K562 (cell line): Measurements from ENCODE around the gene CAB39. TPM values are rescaled to one million over a fixed set of nuclear protein-coding genes. Genes with fewer than 3 reads are reported as not detected.

ENCODE experiments used
- ATAC-seq: fragments of 200-7000 bp; cut with Tn5 transposase; 3 replicates; pipeline ENCODE4 v1.9.1; 2020; ENCODE audit warnings: moderate library complexity
- BruUV-seq: library from RNA; stranded (reverse); fragments of 400-500 nt; replicated peaks from 2 replicates; lab custom pipeline; 2021; lab: Mats Ljungman, UMichigan
- CTCF ChIA-PET: fragments of 300-600 bp; formaldehyde crosslinking; extraction: SDS; loops from one replicate; lab custom pipeline; 2021; ENCODE audit warnings: low intra/inter-chr PET ratio; lab: Yijun Ruan, JAX
- POLR2A ChIA-PET: fragments of 300-600, 350-650 bp; sonication (Branson Sonifier 250); formaldehyde crosslinking; extraction: SDS; loops from one replicate; lab custom pipeline; 2021; ENCODE audit warnings: antibody characterized with exemption, inconsistent platforms; lab: Yijun Ruan, JAX
- DNase-seq, 4 experiments: peaks; one replicate each; pipeline versions ENCODE4 v3.0.0 to v3.0.0-alpha.2; 2011 to 2018; ENCODE audit warnings: low spot score in 3 of 4, mixed read lengths in 3 of 4; ENCODE audit errors: extremely low read depth in 1 of 4
- FAIRE-seq: peaks from 2 replicates; lab custom pipeline; 2011; peaks lifted over from hg19 to GRCh38; lab: Jason Lieb, UNC
- H2AFZ ChIP-seq: 2 replicates; pipeline ENCODE4 v1.6.0; 2011; ENCODE audit warnings: low read depth, low read length, control low read depth, inconsistent platforms
- H3K27ac ChIP-seq: fragments of 200-600 bp; 3 replicates; pipeline ENCODE4 v1.8.0; 2011; ENCODE audit warnings: low read depth, mild to moderate bottlenecking, control low read depth, inconsistent platforms, low read length, moderate library complexity, mixed read lengths; ENCODE audit errors: extremely low read depth
- H3K27me3 ChIP-seq, 2 experiments: fragments of 300-600 bp in 1 of 2; 2 replicates in 1 of 2; 3 replicates in 1 of 2; pipeline versions ENCODE4 v1.6.0 to v1.8.0; 2011; ENCODE audit warnings: inconsistent platforms in 2 of 2, low read length in 2 of 2, mild to moderate bottlenecking in 1 of 2, mixed read lengths in 1 of 2, moderate library complexity in 1 of 2; ENCODE audit not compliant: control insufficient read depth in 2 of 2, insufficient read depth in 2 of 2
- H3K36me3 ChIP-seq: fragments of 300-600 bp; 3 replicates; pipeline ENCODE4 v1.8.0; 2011; ENCODE audit warnings: mild to moderate bottlenecking, low read length, inconsistent platforms; ENCODE audit not compliant: control insufficient read depth, insufficient read depth
- H3K4me1 ChIP-seq, 2 experiments: fragments of 200-600 bp in 1 of 2; replicated peaks in 1 of 2; 2 replicates in 1 of 2; 3 replicates in 1 of 2; pipeline versions ENCODE4 v1.5.1 to v1.8.0; 2011; ENCODE audit warnings: inconsistent platforms in 2 of 2, low read length in 2 of 2, mild to moderate bottlenecking in 1 of 2, mixed read lengths in 1 of 2, moderate library complexity in 1 of 2; ENCODE audit not compliant: control insufficient read depth in 2 of 2, insufficient read depth in 2 of 2
- H3K4me2 ChIP-seq: 2 replicates; pipeline ENCODE4 v1.6.1; 2011; ENCODE audit warnings: low read length, control low read depth, inconsistent platforms, mixed read lengths; ENCODE audit not compliant: insufficient read depth
- H3K4me3 ChIP-seq: fragments of 200-600 bp; sonication (generic), shearing (Covaris generic); 2 replicates; pipeline ENCODE4 v1.5.1; 2016; ENCODE audit warnings: control low read depth, inconsistent platforms
- H3K79me2 ChIP-seq: fragments of 200-600 bp; 3 replicates; pipeline ENCODE4 v1.8.0; 2011; ENCODE audit warnings: low read length, inconsistent platforms; ENCODE audit not compliant: control insufficient read depth, insufficient read depth
- H3K9ac ChIP-seq, 2 experiments: 2 replicates each; pipeline versions ENCODE4 v1.6.0 to v1.6.1; 2011; ENCODE audit warnings: low read depth in 2 of 2, low read length in 2 of 2, control low read depth in 1 of 2, inconsistent platforms in 1 of 2, mild to moderate bottlenecking in 1 of 2, mixed read lengths in 1 of 2; ENCODE audit not compliant: insufficient read depth in 1 of 2
- H3K9me1 ChIP-seq: one replicate; pipeline ENCODE4 v1.6.0; 2011; ENCODE audit warnings: inconsistent platforms, mild to moderate bottlenecking, low read length, moderate library complexity; ENCODE audit not compliant: control insufficient read depth, insufficient read depth
- H3K9me3 ChIP-seq: replicated peaks from 2 replicates; pipeline ENCODE4 v1.5.1; 2011; ENCODE audit warnings: low read depth, low read length, inconsistent platforms; ENCODE audit not compliant: control insufficient read depth, insufficient read depth
- H4K20me1 ChIP-seq: replicated peaks from 2 replicates; pipeline ENCODE4 v1.6.1; 2011; ENCODE audit warnings: low read length, inconsistent platforms, mixed read lengths; ENCODE audit not compliant: control insufficient read depth, insufficient read depth
- CBFB ChIP-seq: sonication (generic); formaldehyde crosslinking; IDR thresholded peaks from 2 replicates; pipeline ENCODE4 v1.4.0; 2020; ENCODE audit warnings: mild to moderate bottlenecking, missing genetic modification reagents
- HNRNPLL ChIP-seq: fragments of 200-400 bp; formaldehyde crosslinking; IDR thresholded peaks from 2 replicates; pipeline ENCODE4 v1.6.1; 2017; ENCODE audit warnings: low read length, low read depth, mild to moderate bottlenecking; ENCODE audit not compliant: poor library complexity, severe bottlenecking
- MBD2 ChIP-seq: sonication (generic); IDR thresholded peaks from 2 replicates; pipeline ENCODE4 v1.6.1; 2016; ENCODE audit warnings: low read depth, borderline replicate concordance
- TAF9B ChIP-seq: fragments of 450-650 bp; IDR thresholded peaks from 2 replicates; pipeline ENCODE4 v1.6.1; 2018; ENCODE audit warnings: mild to moderate bottlenecking; ENCODE audit not compliant: partially characterized antibody
- YBX1 ChIP-seq: fragments of 450-650 bp; IDR thresholded peaks from 2 replicates; pipeline ENCODE4 v1.7.1; 2016; ENCODE audit warnings: mild to moderate bottlenecking
- ZFP91 ChIP-seq: sonication (generic); formaldehyde crosslinking; IDR thresholded peaks from 2 replicates; pipeline ENCODE4 v1.8.0; 2022; ENCODE audit warnings: mild to moderate bottlenecking, missing genetic modification reagents
- ZNF280B ChIP-seq: fragments of 250-450 bp; sonication (Bioruptor Pico); IDR thresholded peaks from 2 replicates; pipeline ENCODE4 v1.5.1; 2021; ENCODE audit warnings: mild to moderate bottlenecking
- ZNF592 ChIP-seq: fragments of 450-650 bp; IDR thresholded peaks from 2 replicates; pipeline ENCODE4 v1.6.1; 2017; ENCODE audit warnings: antibody characterized with exemption, mild to moderate bottlenecking
- WGBS: fragments of 100-300 bp; shearing (Covaris generic); methylation state at CpG from one replicate; pipeline ENCODE4 v1.1.6; 2016; ENCODE audit warnings: low coverage, mixed read lengths; ENCODE audit not compliant: insufficient coverage; ENCODE audit errors: missing lambda C conversion rate; 5-methylcytosine and 5-hydroxymethylcytosine counted together
- in situ Hi-C: fragments of 300-500 bp; cut with MboI; formaldehyde crosslinking; loops from 4 replicates; pipeline ENCODE4 v1.15.0; 2018; ENCODE audit warnings: inconsistent platforms, mixed read lengths
- intact Hi-C: fragments of 100-400 bp; cut with micrococcal nuclease; formaldehyde crosslinking; loops from 2 replicates; pipeline ENCODE4 v1.14.2; 2022
- polyA plus RNA-seq, 8 experiments: library from polyadenylated mRNA; depleted of rRNA in 4 of 8; stranded (reverse) in 5 of 8; unstranded in 3 of 8; fragments of >200 nt; fragmentation: Nextera tagmentation in 2 of 8; fragmentation: Illumina TruSeq in 1 of 8; extraction: Ambion mirVana in 2 of 8; extraction: Trizol in 1 of 8; gene quantifications; 2 replicates each; pipeline versions ENCODE4 v1.2.1 to v1.2.3, GENCODE V29; 2011 to 2014; ENCODE audit warnings: inconsistent platforms in 1 of 8, missing spikeins in 1 of 8
- total RNA-seq, 7 experiments: library from RNA; depleted of rRNA in 6 of 7; stranded (reverse); fragments of >200 nt in 6 of 7; fragmentation: Illumina TruSeq in 2 of 7; extraction: Trizol in 2 of 7; gene quantifications; 2 replicates each; pipeline versions ENCODE4 v1.2.1 to v1.2.3, GENCODE V29; 2011 to 2021; ENCODE audit warnings: low replicate concordance in 1 of 7
- TF ChIP-seq, protein P1 (sequence below): sonication (generic); formaldehyde crosslinking; IDR thresholded peaks from 2 replicates; pipeline ENCODE4 v1.4.0; 2020; ENCODE audit warnings: mild to moderate bottlenecking, missing genetic modification reagents

The CAB39 gene
- total and polyA plus RNA-seq, 9 of the 15 experiments (the other 6 are each of a cell fraction or from before 2014, with no cell fraction given): 27.2 to 94.4 (median 70.1) TPM

- TF ChIP-seq ZNF592: no peak
- TF ChIP-seq ZFP91 (CRISPR knock-in tag): no peak
- TF ChIP-seq TAF9B: no peak
Measured at GRCh38 chr2:230784795-230785194, 72.2 kb downstream of the CAB39 start (continued).

DNA sequence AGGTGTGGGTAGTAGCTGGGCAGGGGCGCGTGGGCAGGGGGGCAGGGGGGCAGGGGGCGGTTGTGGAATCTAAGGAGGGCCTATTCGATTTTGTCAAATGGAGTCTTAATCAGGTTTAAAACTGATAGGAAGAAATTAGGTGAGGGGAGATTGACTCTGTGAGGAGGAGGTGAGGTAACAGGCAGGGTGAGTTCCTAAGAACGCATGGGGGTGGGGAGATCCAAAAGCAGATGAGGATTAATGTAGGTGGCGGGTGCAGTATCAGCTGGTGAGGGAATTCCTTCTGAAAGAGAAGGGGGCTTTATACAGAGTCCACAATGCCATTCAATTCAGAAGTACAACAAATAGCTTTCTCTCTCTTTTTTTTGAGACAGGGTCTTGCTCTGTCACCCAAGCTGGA lies 72.7 kb downstream of the CAB39 start:
- Histone ChIP-seq H3K27me3 (no peaks in the 10 kb centered on the region), H3K36me3 (peaks cover 80% of the 10 kb centered on the region), H3K4me1 (no peaks in the 10 kb centered on the region), H3K9ac (no peak overlapping the region), H3K27ac (no peak overlapping the region), H3K79me2 (peaks cover 81% of the 10 kb centered on the region), H2AFZ (no peak overlapping the region), H3K9me3 (no peaks in the 10 kb centered on the region; the same call in 1 of the 2 replicates), H3K4me3 (no peak overlapping the region), H3K9me1 (no peaks in the 10 kb centered on the region), H3K4me2 (no peak overlapping the region), H4K20me1 (no peaks in the 10 kb centered on the region)
- ChIA-PET POLR2A (no interaction called here), CTCF (no interaction called here)
- DNase-seq: no peak
- in situ Hi-C loops (no loop called here), intact Hi-C loops (no loop called here)
- WGBS: 80% methylated on average over 1 of the region's 6 CpGs
- BruUV-seq: no TSS peak
- ATAC-seq: no peak
- no peak for FAIRE-seq
- TF ChIP-seq ZNF280B (CRISPR knock-in tag) (no peak), HNRNPLL (no peak), CBFB (CRISPR knock-in tag) (no peak), MBD2 (no peak), YBX1 (no peak)
- TF ChIP-seq, protein P1, sequence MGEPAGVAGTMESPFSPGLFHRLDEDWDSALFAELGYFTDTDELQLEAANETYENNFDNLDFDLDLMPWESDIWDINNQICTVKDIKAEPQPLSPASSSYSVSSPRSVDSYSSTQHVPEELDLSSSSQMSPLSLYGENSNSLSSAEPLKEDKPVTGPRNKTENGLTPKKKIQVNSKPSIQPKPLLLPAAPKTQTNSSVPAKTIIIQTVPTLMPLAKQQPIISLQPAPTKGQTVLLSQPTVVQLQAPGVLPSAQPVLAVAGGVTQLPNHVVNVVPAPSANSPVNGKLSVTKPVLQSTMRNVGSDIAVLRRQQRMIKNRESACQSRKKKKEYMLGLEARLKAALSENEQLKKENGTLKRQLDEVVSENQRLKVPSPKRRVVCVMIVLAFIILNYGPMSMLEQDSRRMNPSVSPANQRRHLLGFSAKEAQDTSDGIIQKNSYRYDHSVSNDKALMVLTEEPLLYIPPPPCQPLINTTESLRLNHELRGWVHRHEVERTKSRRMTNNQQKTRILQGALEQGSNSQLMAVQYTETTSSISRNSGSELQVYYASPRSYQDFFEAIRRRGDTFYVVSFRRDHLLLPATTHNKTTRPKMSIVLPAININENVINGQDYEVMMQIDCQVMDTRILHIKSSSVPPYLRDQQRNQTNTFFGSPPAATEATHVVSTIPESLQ (CRISPR knock-in tag): no peak
